Measurements from ENCODE around the gene TMCC3.

TMCC3 gene

GRCh38 chr12:94538318-94538717 lies 112.0 kb downstream of the TMCC3 start:
- Histone ChIP-seq H3K4me3 (replicated peaks; ENCODE audit: low read depth, low read length) (no peak overlapping the region), H3K27me3 (replicated peaks; ENCODE audit: control insufficient read depth, insufficient read depth, low read length) (no peaks in the 10 kb centered on the region), H3K36me3 (ENCODE audit: control insufficient read depth, insufficient read depth, low read length) (no peaks in the 10 kb centered on the region)
- TF ChIP-seq CTCF (IDR thresholded peaks at IDR 0.05; ENCODE audit: insufficient read depth, low read length, poor library complexity, severe bottlenecking) = no peak
- no peak for DNase-seq (ENCODE audit: extremely low read depth, insufficient read length)

- no peaks in the 10 kb centered on the region for H3K36me3 ChIP-seq (ENCODE audit: control insufficient read depth, insufficient read depth, low read length)
- DNase-seq (ENCODE audit: extremely low read depth, insufficient read length) = no peak
- no peaks in the 10 kb centered on the region for H3K27me3 ChIP-seq (replicated peaks; ENCODE audit: control insufficient read depth, insufficient read depth, low read length)
- no peak for TF ChIP-seq CTCF (IDR thresholded peaks at IDR 0.05; ENCODE audit: insufficient read depth, low read length, poor library complexity, severe bottlenecking)
- no peak overlapping the region for H3K4me3 ChIP-seq (replicated peaks; ENCODE audit: low read depth, low read length)
These were observed 114.1 kb downstream of the TMCC3 start for GRCh38 chr12:94536040-94536965.

GRCh38 chr12:94535510-94535921 lies 114.8 kb downstream of the TMCC3 start:
- H3K27me3 ChIP-seq (replicated peaks; ENCODE audit: control insufficient read depth, insufficient read depth, low read length) = no peaks in the 10 kb centered on the region
- no peak overlapping the region for H3K4me3 ChIP-seq (replicated peaks; ENCODE audit: low read depth, low read length)
- TF ChIP-seq CTCF (IDR thresholded peaks at IDR 0.05; ENCODE audit: insufficient read depth, low read length, poor library complexity, severe bottlenecking) = no peak
- no peak for DNase-seq (ENCODE audit: extremely low read depth, insufficient read length)
- H3K36me3 ChIP-seq (ENCODE audit: control insufficient read depth, insufficient read depth, low read length) = no peaks in the 10 kb centered on the region

GRCh38 chr12:94534774-94535509 lies 115.4 kb downstream of the TMCC3 start:
- Histone ChIP-seq H3K36me3 (ENCODE audit: control insufficient read depth, insufficient read depth, low read length) (no peaks in the 10 kb centered on the region), H3K27me3 (replicated peaks; ENCODE audit: control insufficient read depth, insufficient read depth, low read length) (no peaks in the 10 kb centered on the region), H3K4me3 (replicated peaks; ENCODE audit: low read depth, low read length) (no peak overlapping the region)
- no peak for DNase-seq (ENCODE audit: extremely low read depth, insufficient read length)
- TF ChIP-seq CTCF (IDR thresholded peaks at IDR 0.05; ENCODE audit: insufficient read depth, low read length, poor library complexity, severe bottlenecking) = no peak

GRCh38 chr12:94534278-94534677 lies 116.1 kb downstream of the TMCC3 start:
- Histone ChIP-seq H3K4me3 (replicated peaks; ENCODE audit: low read depth, low read length) (no peak overlapping the region), H3K36me3 (ENCODE audit: control insufficient read depth, insufficient read depth, low read length) (no peaks in the 10 kb centered on the region), H3K27me3 (replicated peaks; ENCODE audit: control insufficient read depth, insufficient read depth, low read length) (no peaks in the 10 kb centered on the region)
- DNase-seq (ENCODE audit: extremely low read depth, insufficient read length) = no peak
- no peak for TF ChIP-seq CTCF (IDR thresholded peaks at IDR 0.05; ENCODE audit: insufficient read depth, low read length, poor library complexity, severe bottlenecking)
